ENCODE results near the gene AMBRA1. TPM values are rescaled to one million over a fixed set of nuclear protein-coding genes. Genes with fewer than 3 reads are reported as not detected.
A peak's percentile ranks its signal among the peaks of the same experiment; 100 is the strongest.

Gene AMBRA1
- total RNA-seq, 4 donors from 2014 or later = 25.7 to 33.1 (median 30.2) TPM

DNA sequence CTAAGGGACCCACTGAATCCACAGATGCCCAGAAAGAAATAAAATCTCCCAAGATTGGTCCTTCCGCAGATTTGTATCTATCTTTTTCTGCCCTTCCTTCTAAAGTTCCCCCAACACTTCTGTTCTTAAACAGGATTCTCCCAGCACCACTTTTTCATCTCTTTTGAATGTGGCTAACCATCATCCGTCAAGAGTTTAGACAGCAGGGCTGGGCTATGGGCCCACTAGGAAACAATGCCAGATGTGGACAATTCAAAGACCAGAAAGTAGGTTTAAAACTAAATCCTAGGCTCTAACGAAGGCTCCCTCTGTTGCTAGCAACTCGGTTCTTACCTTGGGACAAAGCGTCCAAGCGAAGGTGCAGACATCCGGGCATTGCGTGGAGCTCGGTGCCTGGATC, 100.0 kb downstream of the AMBRA1 start:
- Histone ChIP-seq H3K4me3 (no peak overlapping the region), H3K27ac (peak overlapping the region in 2 of 4 donors; percentile 28 to 64), H3K36me3 (peaks cover 0 to 32% of the 10 kb centered on the region in 2 donors), H3K9me3 (no peaks in the 10 kb centered on the region), H3K4me1 (peaks cover 0 to 74% (median 0%) of the 10 kb centered on the region in 3 donors), H3K27me3 (no peaks in the 10 kb centered on the region)
- WGBS, 2 donors (ENCODE audit: low coverage in 1 of 2) = 67 to 91% methylated on average over 2 to 9 of the region's 9 CpGs
- ATAC-seq = no peak
- TF ChIP-seq CTCF (IDR thresholded peaks at IDR 0.05) (no peak), POLR2A (IDR thresholded peaks at IDR 0.05) (no peak), EP300 (IDR thresholded peaks at IDR 0.05) (no peak), POLR2AphosphoS5 (IDR thresholded peaks at IDR 0.05) (no peak)

GRCh38 chr11:46492532-46492931, 101.3 kb downstream of the AMBRA1 start:
- TF ChIP-seq EP300 (IDR thresholded peaks at IDR 0.05) (no peak), POLR2A (IDR thresholded peaks at IDR 0.05) (no peak), CTCF (IDR thresholded peaks at IDR 0.05) (no peak), POLR2AphosphoS5 (IDR thresholded peaks at IDR 0.05) (no peak)
- Histone ChIP-seq H3K4me1 (peaks cover 0 to 61% (median 0%) of the 10 kb centered on the region in 3 donors), H3K27ac (peak overlapping the region in 3 of 4 donors; percentile 5 to 64 (median 28))

DNA sequence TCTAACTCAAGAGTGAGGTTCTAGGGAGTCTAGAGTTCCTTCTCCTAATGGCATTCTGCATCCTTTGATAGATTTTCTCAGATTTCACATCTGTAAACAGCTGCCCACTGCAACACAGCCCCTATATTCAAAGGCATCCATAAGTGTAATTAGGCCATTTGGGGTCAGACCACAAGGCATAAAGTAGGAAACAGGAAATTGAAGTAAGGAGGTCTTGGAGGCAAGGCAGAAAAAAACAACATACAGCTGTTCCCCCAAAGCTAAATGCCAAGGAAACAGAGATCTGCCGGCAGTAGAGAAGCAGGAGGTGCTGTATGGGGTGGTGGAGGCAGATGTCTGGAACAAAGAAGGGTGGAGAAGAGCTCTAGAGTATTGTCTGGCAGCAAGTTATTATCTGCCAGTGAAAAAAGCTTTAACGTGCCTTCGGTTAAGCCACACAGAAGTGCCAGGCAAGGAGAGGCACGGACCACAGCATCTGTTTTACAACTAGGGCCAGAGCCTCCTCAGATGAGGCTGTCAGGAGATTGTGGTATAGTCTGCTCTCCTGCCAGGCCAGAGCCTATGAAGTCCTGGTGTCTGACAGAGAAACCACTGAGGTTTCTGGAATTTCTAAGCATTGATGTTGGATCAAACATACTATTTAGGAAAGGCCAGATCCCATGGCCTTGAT, 102.0 kb downstream of the AMBRA1 start:
- H3K4me3 ChIP-seq = no peak overlapping the region
- peak overlapping the region in 3 of 4 donors; percentile 5 to 64 (median 28) for H3K27ac ChIP-seq

More at GRCh38 chr11:46492532-46492931, 101.3 kb downstream of the AMBRA1 start:
- ATAC-seq = peak; percentile 77
- 44 to 63% methylated on average over 6 to 9 of the region's 11 CpGs for WGBS, 2 donors (ENCODE audit: low coverage in 1 of 2)
- no peak overlapping the region for H3K4me3 ChIP-seq
- peaks cover 0 to 32% of the 10 kb centered on the region in 2 donors for H3K36me3 ChIP-seq
- no peaks in the 10 kb centered on the region for H3K9me3 ChIP-seq
- H3K27me3 ChIP-seq = no peaks in the 10 kb centered on the region

GRCh38 chr11:46490666-46491065, 103.2 kb downstream of the AMBRA1 start:
- no peak overlapping the region for H3K4me3 ChIP-seq
- no peak overlapping the region for H3K27ac ChIP-seq
- TF ChIP-seq POLR2A (IDR thresholded peaks at IDR 0.05) (no peak), EP300 (IDR thresholded peaks at IDR 0.05) (no peak), CTCF (IDR thresholded peaks at IDR 0.05) (no peak), POLR2AphosphoS5 (IDR thresholded peaks at IDR 0.05) (no peak)
- no peaks in the 10 kb centered on the region for H3K27me3 ChIP-seq
- no peaks in the 10 kb centered on the region for H3K9me3 ChIP-seq
- no peak for ATAC-seq
- H3K36me3 ChIP-seq = peaks cover 0 to 32% of the 10 kb centered on the region in 2 donors
- H3K4me1 ChIP-seq = peaks cover 0 to 57% (median 0%) of the 10 kb centered on the region in 3 donors

More for the DNA sequence above, 102.0 kb downstream of the AMBRA1 start:
- no peak for ATAC-seq
- H3K36me3 ChIP-seq = peaks cover 0 to 32% of the 10 kb centered on the region in 2 donors
- no peaks in the 10 kb centered on the region for H3K27me3 ChIP-seq
- TF ChIP-seq POLR2A (IDR thresholded peaks at IDR 0.05) = no peak
- TF ChIP-seq CTCF (IDR thresholded peaks at IDR 0.05) = no peak
- TF ChIP-seq EP300 (IDR thresholded peaks at IDR 0.05) = no peak
- no peak for TF ChIP-seq POLR2AphosphoS5 (IDR thresholded peaks at IDR 0.05)
- WGBS, 2 donors (ENCODE audit: low coverage in 1 of 2) = 38 to 47% methylated on average over 3 to 4 of the region's 4 CpGs
- H3K9me3 ChIP-seq = no peaks in the 10 kb centered on the region
- H3K4me1 ChIP-seq = peaks cover 0 to 57% (median 0%) of the 10 kb centered on the region in 3 donors
